GM23338 (cell line): ENCODE measurements around the gene HSD11B2. TPM values are rescaled to one million over a fixed set of nuclear protein-coding genes. Genes with fewer than 3 reads are reported as not detected.

ENCODE experiments used
- ATAC-seq: fragments of 200-7000 bp; cut with Tn5 transposase; 3 replicates; pipeline ENCODE4 v1.9.1; 2020
- DNase-seq: peaks from one replicate; pipeline ENCODE4 v3.0.0-alpha.2; 2015; ENCODE audit warnings: low spot score
- H2AFZ ChIP-seq: fragments of 200-600 bp; sonication (generic); 2 replicates; pipeline ENCODE4 v1.8.0; 2016; ENCODE audit warnings: antibody characterized with exemption, mild to moderate bottlenecking, moderate library complexity
- H3F3A ChIP-seq: fragments of 200-600 bp; sonication (generic); replicated peaks from 2 replicates; pipeline ENCODE4 v1.8.0; 2017; ENCODE audit warnings: antibody characterized with exemption, mixed run types, low read depth
- H3K27ac ChIP-seq: fragments of 200-600 bp; sonication (generic); 2 replicates; pipeline ENCODE4 v1.6.1; 2016; ENCODE audit warnings: low read depth
- H3K27me3 ChIP-seq: fragments of 200-600 bp; sonication (generic); 2 replicates; pipeline ENCODE4 v1.8.0; 2016; ENCODE audit warnings: mild to moderate bottlenecking, mixed run types, moderate library complexity; ENCODE audit not compliant: insufficient read depth
- H3K36me3 ChIP-seq: fragments of 200-600 bp; sonication (generic); 2 replicates; pipeline ENCODE4 v1.8.0; 2016; ENCODE audit warnings: mild to moderate bottlenecking; ENCODE audit not compliant: insufficient read depth
- H3K4me1 ChIP-seq: fragments of 200-600 bp; sonication (generic); 2 replicates; pipeline ENCODE4 v1.8.0; 2016; ENCODE audit warnings: mild to moderate bottlenecking, moderate library complexity; ENCODE audit not compliant: insufficient read depth
- H3K4me2 ChIP-seq: fragments of 200-600 bp; sonication (generic); 2 replicates; pipeline ENCODE4 v1.7.1; 2017; ENCODE audit warnings: mixed run types
- H3K4me3 ChIP-seq: fragments of 200-600 bp; sonication (generic); 2 replicates; pipeline ENCODE4 v1.6.1; 2016; ENCODE audit warnings: mixed run types
- H3K79me2 ChIP-seq: fragments of 200-600 bp; sonication (generic); replicated peaks from 2 replicates; pipeline ENCODE4 v1.8.0; 2017; ENCODE audit warnings: mild to moderate bottlenecking; ENCODE audit not compliant: insufficient read depth
- H3K9me2 ChIP-seq: fragments of 200-600 bp; sonication (generic); 2 replicates; pipeline ENCODE4 v1.8.0; 2017; ENCODE audit not compliant: insufficient read depth
- H4K20me1 ChIP-seq: fragments of 200-600 bp; sonication (generic); replicated peaks from 2 replicates; pipeline ENCODE4 v1.8.0; 2017; ENCODE audit warnings: mild to moderate bottlenecking; ENCODE audit not compliant: insufficient read depth
- H3K27ac Mint-ChIP-seq: 2 replicates; pipeline ENCODE4 v1.8.0; 2020; ENCODE audit warnings: inconsistent platforms, mild to moderate bottlenecking, moderate library complexity, mixed read lengths
- H3K27me3 Mint-ChIP-seq: 3 replicates; pipeline ENCODE4 v1.8.0; 2022; ENCODE audit warnings: low read depth, mild to moderate bottlenecking, moderate library complexity, mixed read lengths, inconsistent platforms; ENCODE audit not compliant: insufficient read depth, poor library complexity
- H3K36me3 Mint-ChIP-seq: 3 replicates; pipeline ENCODE4 v1.8.0; 2021; ENCODE audit warnings: low read depth, mild to moderate bottlenecking, inconsistent platforms, moderate library complexity, mixed read lengths
- H3K4me1 Mint-ChIP-seq: 3 replicates; pipeline ENCODE4 v1.8.0; 2020; ENCODE audit warnings: mild to moderate bottlenecking, inconsistent platforms, mixed read lengths
- H3K4me3 Mint-ChIP-seq: 3 replicates; pipeline ENCODE4 v1.8.0; 2021; ENCODE audit warnings: moderate library complexity, mild to moderate bottlenecking, inconsistent platforms, mixed read lengths
- H3K9me3 Mint-ChIP-seq: 3 replicates; pipeline ENCODE4 v1.8.0; 2020; ENCODE audit warnings: moderate library complexity, mild to moderate bottlenecking, inconsistent platforms, mixed read lengths
- CREB1 ChIP-seq: fragments of 250-450 bp; sonication (Bioruptor Pico); IDR thresholded peaks from 2 replicates; pipeline ENCODE4 v1.5.0; 2020; ENCODE audit warnings: low read depth, mild to moderate bottlenecking, moderate library complexity
- CTCF ChIP-seq, 2 experiments: fragments of 200-600 bp in 1 of 2; sonication (generic) in 1 of 2; conservative IDR thresholded peaks; 2 replicates each; pipeline versions ENCODE4 v1.5.1 to v1.6.1; 2016 to 2017; ENCODE audit warnings: antibody characterized with exemption in 2 of 2, low read depth in 2 of 2, mild to moderate bottlenecking in 2 of 2, moderate library complexity in 1 of 2
- EZH2 ChIP-seq: fragments of 200-600 bp; sonication (generic); IDR thresholded peaks from one replicate; pipeline ENCODE4 v1.8.0; 2017; ENCODE audit warnings: antibody characterized with exemption, mild to moderate bottlenecking, low read depth; ENCODE audit not compliant: unreplicated experiment
- EZH2phosphoT487 ChIP-seq: fragments of 200-600 bp; sonication (generic); IDR thresholded peaks from one replicate; pipeline ENCODE4 v1.8.1; 2018; ENCODE audit warnings: antibody characterized with exemption; ENCODE audit not compliant: unreplicated experiment
- JUNB ChIP-seq: IDR thresholded peaks from one replicate; pipeline ENCODE4 v1.6.1; 2016; ENCODE audit warnings: antibody characterized with exemption; ENCODE audit not compliant: unreplicated experiment
- NANOG ChIP-seq: IDR thresholded peaks from 2 replicates; pipeline ENCODE4 v1.6.1; 2016; ENCODE audit warnings: antibody characterized with exemption, borderline replicate concordance
- POLR2AphosphoS5 ChIP-seq: IDR thresholded peaks from 2 replicates; pipeline ENCODE4 v1.6.1; 2016; ENCODE audit warnings: antibody characterized with exemption, low read depth
- STAT1 ChIP-seq: IDR thresholded peaks from one replicate; pipeline ENCODE4 v1.6.1; 2016; ENCODE audit warnings: antibody characterized with exemption; ENCODE audit not compliant: unreplicated experiment
- ZNF114 ChIP-seq: fragments of 250-450 bp; sonication (Bioruptor Pico); IDR thresholded peaks from 2 replicates; pipeline ENCODE4 v1.5.0; 2020; ENCODE audit warnings: mild to moderate bottlenecking, moderate library complexity
- ZNF331 ChIP-seq: fragments of 250-450 bp; sonication (Bioruptor Pico); IDR thresholded peaks from 2 replicates; pipeline ENCODE4 v1.5.0; 2020; ENCODE audit warnings: low read depth, mild to moderate bottlenecking, moderate library complexity
- ZNF462 ChIP-seq: fragments of 250-450 bp; sonication (Bioruptor Pico); IDR thresholded peaks from 2 replicates; pipeline ENCODE4 v1.5.0; 2020; ENCODE audit warnings: mild to moderate bottlenecking, moderate library complexity
- polyA plus RNA-seq: library from polyadenylated mRNA; unstranded; fragments of >200 nt; fragmentation: Nextera tagmentation; extraction: Ambion mirVana; gene quantifications from 2 replicates; pipeline ENCODE4 v1.2.1, GENCODE V29; 2016
- total RNA-seq: library from RNA; depleted of rRNA; stranded (reverse); fragments of >200 nt; shearing (Covaris generic); gene quantifications from 2 replicates; pipeline ENCODE4 v1.2.3, GENCODE V29; 2014
- TF ChIP-seq, protein P1 (sequence below): IDR thresholded peaks from one replicate; pipeline ENCODE4 v1.6.1; 2018; ENCODE audit warnings: antibody characterized with exemption; ENCODE audit not compliant: unreplicated experiment
- TF ChIP-seq, protein P2 (sequence below): IDR thresholded peaks from 2 replicates; pipeline ENCODE4 v1.6.1; 2016; ENCODE audit warnings: antibody characterized with exemption

The HSD11B2 gene
- total and polyA plus RNA-seq, 2 experiments from 2014 or later = 14.8 to 23.0 TPM

GRCh38 chr16:67389911-67390815 is 40.8 kb upstream of the HSD11B2 start:
- TF ChIP-seq CTCF (conservative IDR thresholded peaks at IDR 0.05; ENCODE audit: low read depth in 2 of 2) (no peak), CREB1 (no peak), EZH2phosphoT487 (no peak), NANOG (no peak), EZH2 (no peak), ZNF462 (CRISPR knock-in tag) (no peak), ZNF331 (CRISPR knock-in tag) (no peak), POLR2AphosphoS5 (no peak), STAT1 (no peak), ZNF114 (no peak), JUNB (no peak)
- TF ChIP-seq, protein P1, sequence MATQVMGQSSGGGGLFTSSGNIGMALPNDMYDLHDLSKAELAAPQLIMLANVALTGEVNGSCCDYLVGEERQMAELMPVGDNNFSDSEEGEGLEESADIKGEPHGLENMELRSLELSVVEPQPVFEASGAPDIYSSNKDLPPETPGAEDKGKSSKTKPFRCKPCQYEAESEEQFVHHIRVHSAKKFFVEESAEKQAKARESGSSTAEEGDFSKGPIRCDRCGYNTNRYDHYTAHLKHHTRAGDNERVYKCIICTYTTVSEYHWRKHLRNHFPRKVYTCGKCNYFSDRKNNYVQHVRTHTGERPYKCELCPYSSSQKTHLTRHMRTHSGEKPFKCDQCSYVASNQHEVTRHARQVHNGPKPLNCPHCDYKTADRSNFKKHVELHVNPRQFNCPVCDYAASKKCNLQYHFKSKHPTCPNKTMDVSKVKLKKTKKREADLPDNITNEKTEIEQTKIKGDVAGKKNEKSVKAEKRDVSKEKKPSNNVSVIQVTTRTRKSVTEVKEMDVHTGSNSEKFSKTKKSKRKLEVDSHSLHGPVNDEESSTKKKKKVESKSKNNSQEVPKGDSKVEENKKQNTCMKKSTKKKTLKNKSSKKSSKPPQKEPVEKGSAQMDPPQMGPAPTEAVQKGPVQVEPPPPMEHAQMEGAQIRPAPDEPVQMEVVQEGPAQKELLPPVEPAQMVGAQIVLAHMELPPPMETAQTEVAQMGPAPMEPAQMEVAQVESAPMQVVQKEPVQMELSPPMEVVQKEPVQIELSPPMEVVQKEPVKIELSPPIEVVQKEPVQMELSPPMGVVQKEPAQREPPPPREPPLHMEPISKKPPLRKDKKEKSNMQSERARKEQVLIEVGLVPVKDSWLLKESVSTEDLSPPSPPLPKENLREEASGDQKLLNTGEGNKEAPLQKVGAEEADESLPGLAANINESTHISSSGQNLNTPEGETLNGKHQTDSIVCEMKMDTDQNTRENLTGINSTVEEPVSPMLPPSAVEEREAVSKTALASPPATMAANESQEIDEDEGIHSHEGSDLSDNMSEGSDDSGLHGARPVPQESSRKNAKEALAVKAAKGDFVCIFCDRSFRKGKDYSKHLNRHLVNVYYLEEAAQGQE = no peak
- TF ChIP-seq, protein P2, sequence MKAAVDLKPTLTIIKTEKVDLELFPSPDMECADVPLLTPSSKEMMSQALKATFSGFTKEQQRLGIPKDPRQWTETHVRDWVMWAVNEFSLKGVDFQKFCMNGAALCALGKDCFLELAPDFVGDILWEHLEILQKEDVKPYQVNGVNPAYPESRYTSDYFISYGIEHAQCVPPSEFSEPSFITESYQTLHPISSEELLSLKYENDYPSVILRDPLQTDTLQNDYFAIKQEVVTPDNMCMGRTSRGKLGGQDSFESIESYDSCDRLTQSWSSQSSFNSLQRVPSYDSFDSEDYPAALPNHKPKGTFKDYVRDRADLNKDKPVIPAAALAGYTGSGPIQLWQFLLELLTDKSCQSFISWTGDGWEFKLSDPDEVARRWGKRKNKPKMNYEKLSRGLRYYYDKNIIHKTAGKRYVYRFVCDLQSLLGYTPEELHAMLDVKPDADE = no peak
- H3F3A ChIP-seq = 0 out of 2 replicates have a peak, but pooled peaks cover 3% of the 10 kb centered on the region
- H3K79me2 ChIP-seq = no peaks in the 10 kb centered on the region
- no peaks in the 10 kb centered on the region for H4K20me1 ChIP-seq
- H3K27me3 ChIP-seq = peaks cover 35% of the 10 kb centered on the region
- no peak overlapping the region for H3K4me2 ChIP-seq
- H3K36me3 ChIP-seq = no peaks in the 10 kb centered on the region
- peaks cover 27% of the 10 kb centered on the region; the same call in 1 of the 2 replicates for H3K4me1 ChIP-seq
- H3K27ac ChIP-seq = no peak overlapping the region
- Mint-ChIP-seq H3K9me3 (no peaks in the 10 kb centered on the region), H3K4me3 (no peak overlapping the region), H3K27me3 (peaks cover 47% of the 10 kb centered on the region), H3K27ac (no peak overlapping the region), H3K4me1 (peaks cover 26% of the 10 kb centered on the region), H3K36me3 (no peaks in the 10 kb centered on the region; the same call in 2 of the 3 replicates)
- H3K9me2 ChIP-seq = no peaks in the 10 kb centered on the region
- no peak overlapping the region for H2AFZ ChIP-seq
- ATAC-seq = no peak
- no peak for DNase-seq
- no peak overlapping the region for H3K4me3 ChIP-seq
